ENCODE results near the gene LRTM2.

The LRTM2 gene

GRCh38 chr12:1798641-1799020, 21.7 kb upstream of the LRTM2 start:
- DNase-seq, result no peak

DNA sequence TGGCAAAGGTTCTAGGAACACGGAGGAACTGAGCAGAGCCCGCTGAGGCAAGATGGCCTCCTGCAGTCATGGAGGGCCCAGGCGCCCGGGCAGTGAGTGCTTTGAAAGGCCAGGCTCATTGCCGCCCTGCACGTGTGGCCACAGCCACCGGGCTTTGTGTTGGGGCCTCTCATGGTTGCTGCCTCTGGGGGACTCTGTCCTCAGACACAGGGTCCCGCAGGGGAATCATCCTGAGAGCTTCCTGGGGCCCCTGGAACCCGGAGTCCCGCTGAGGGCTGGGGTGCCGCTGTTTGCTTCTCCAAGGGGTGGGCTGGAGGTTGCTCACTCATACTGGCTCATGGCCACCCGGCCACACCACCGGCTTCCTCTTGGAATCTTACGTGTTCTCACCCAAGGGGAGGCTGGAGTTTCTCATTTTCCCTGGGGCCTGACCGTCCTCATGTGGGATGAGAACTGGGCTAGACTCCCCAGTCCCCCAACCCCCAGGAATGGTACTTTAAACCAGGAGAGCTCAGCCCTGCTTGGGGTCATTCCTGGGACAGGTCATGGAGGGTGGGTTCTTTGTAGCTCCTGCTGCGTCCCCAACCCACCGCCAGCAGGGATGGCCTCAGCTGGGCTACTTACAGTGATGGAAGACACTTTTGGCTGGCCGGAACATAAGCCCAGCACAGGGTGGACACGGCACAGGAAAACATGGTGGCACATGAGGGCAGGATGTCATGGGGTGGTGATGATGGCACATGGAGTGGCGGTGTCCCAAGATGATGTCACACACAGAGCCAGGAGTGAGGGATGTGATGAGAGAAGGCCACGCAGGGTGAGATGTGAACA, 21.1 kb upstream of the LRTM2 start:
- no peak for DNase-seq

DNA sequence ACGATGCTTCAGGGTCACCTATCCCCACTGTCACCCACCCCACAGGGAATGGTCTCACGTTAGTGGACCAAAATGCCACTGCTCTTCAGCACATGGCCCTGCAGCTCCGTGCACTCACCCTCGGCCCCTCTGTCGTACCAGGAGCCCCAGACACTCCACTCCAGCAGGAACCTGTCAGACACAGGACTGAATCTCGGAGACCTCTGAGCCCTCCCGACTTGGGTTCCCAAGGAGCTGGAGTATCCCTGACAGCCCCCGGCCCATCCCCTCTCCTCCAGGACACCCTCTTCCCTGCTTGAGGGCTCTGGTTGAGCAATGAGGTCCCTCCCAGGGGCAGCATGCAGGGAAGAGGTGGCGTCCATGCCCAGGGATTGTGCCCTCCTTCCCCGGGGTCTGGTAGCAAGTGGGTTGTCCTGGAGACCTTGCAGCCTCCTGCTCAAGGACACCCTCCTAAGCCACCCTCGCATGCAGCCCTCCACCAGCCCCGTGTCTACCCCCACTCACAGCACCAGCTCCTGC, 20.4 kb upstream of the LRTM2 start:
- no peak for DNase-seq

- no peak for DNase-seq
Observed at GRCh38 chr12:1800401-1801302, 19.7 kb upstream of the LRTM2 start.

- DNase-seq, result no peak
Observed at GRCh38 chr12:1801303-1801975, 18.9 kb upstream of the LRTM2 start.

GRCh38 chr12:1803736-1804135, 16.6 kb upstream of the LRTM2 start:
- no peak for DNase-seq

GRCh38 chr12:1804545-1805332, 15.6 kb upstream of the LRTM2 start:
- peak; percentile 95 for DNase-seq

DNA sequence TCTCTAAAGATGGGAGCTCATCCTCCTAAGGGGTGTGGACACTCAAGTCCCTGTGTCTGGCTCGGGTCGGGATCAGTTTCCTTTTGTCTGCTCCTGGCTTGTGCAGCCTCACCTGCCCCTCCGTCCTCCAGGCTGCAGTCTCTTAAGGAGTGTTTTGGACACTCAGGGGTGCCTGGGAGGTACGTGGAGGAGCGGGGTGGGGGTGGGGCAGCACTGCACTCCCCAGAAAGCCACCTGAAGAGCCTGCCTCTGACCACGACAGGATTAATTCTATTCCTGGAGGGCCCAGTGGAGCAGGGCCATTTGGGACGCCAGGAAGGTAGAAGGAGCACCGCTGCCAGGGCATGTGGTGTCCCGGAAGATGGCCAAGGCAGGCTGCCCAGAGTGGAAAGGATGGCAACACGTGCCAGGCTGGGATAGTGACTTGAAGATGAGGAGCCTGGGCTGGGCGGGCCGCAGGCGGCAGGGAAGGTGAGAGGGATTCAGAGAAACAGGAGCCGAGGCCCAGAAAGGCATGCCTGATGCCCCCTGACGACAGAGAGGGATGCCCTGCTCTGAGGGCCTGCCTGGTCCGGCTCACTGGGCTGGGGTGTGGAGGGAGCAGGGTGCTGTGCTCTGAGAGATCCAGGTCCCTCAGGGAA, 14.8 kb upstream of the LRTM2 start:
- no peak for DNase-seq

DNA sequence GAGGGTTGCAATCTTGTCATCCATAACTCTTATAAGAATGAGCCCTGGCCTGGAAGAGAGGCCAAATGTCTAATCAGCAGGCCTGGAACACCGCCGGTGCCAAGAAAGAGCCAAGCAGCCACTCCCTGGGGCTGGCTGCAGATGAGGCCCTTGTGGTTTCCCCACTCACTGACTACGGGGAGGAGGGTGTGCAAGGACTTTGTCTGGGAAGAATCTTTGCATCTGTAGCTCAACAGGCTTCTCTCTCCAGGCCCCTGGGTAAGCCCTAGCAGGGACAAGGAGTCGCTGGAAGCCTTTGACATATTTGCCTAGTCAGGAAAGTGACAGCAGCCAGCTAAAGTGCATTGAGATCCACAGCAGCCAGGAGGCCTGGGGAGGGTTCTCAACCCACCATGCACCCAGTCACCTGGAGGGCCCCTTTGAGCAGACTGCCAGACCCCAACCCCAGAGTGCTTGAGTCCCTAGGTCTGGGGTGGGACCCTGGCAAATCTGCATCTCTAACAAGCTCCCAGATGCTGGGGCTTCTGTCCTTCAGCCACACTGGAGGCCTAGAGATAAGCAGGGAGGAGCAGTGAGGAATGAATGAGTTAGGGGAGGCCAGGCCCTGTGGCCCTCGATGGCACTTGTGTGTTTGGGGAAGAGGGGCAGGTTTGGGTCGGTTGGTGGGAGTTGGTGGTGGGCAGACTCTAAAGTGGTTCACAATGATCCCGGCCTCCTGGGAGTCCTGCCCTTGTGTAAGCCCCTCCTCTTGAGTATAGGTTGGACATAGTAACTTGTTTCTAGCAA, 13.9 kb upstream of the LRTM2 start:
- DNase-seq, result no peak

- DNase-seq, result no peak
Observed at GRCh38 chr12:1807087-1807860, 13.1 kb upstream of the LRTM2 start.

GRCh38 chr12:1808036-1808797, 12.1 kb upstream of the LRTM2 start:
- no peak for DNase-seq

DNA sequence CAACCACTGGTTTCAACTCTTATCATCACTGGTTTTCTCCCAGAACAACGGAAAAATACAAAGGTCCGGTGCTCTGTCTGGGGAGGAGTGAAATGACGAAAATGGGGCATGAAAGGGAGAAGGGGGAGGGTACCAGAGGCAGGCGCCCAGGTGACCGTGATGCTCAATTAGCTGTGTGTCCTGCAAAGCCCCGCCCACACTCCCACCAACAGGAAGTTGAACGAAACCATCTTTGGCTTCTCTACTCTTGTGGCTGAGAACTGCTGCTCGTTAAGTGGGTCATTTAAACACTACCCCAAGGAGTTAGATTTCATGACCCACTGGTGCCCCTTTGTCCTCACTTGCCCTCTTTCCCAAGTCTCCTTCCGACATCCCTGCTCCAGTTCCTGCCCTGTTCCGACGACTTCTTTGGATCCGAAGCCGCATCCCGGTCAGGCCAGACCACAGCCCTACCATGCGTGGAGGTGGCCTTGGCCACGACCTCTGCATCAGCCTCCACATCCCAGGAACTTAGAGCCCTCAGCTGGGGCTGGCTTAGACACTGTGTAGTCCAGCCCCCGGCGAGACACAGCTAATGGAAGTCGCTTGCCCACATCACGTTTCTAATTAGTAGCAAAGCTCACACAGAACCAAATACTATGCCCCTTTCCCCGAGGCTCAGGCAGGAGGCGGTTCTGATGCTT, 11.4 kb upstream of the LRTM2 start:
- no peak for DNase-seq

DNA sequence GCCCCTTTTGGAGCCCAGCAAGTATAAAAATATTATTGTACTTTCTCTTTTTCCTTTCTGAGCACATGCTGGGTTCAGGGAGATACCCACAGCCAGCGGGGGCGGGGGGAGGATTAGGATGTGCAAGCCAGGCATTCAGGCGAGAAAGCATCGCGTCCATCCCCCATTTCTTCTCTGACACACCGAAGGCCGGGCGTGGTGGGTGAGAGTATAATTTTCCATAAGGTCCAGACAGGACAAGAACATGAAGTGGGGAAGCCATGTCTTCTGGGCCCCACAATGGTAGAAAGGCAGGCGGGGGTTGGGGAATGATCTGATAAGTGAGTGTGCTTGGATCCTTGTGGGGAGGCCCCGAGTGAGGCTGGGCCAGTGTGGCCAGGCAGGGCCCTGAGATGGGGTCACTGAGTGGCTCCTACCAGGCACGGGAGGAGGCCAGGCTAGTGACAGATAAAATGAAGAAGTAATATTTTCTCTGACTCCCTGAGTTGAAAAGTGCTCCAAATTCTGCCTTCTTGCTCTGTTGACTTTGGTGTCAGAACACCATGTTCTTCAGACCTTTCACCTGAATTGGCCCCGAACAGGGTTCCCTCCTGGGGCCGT, 10.7 kb upstream of the LRTM2 start:
- DNase-seq, result no peak

DNA sequence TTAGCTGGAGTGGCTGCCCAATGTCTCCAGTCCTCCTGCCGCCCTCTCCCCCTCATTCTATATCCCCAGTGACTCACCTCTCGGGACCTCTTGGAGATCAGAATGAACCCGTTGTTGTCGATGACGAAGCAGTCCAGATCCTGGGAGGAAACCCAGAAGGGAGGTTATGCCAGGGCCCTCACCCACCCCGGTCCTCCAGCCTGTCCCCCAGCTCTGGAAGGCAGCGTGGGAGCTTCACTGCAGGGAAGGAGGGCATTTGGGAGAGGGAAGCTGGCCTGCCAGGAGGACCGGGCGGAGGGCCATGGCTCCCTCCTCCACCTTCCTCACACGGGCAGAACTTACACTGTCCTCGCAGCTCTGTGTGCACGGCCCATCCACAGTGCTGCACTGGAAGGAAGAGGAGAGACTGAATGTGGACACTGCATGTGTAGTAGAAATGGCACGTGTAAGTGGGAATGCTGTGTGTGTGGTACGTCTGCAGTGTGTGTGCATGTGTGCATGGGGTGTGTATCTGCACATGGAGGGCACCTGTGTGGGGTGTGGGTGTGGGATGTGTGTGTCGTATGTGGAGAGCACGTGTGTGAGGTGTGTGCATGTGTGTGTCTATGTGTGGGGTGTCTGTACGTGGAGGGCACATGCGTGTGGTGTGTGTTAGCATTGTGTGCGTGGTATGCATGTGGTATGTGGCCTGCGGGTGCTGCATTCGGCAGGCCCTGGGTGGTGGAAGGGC, 10.0 kb upstream of the LRTM2 start:
- DNase-seq, result no peak

- DNase-seq, result no peak
Observed at GRCh38 chr12:1810931-1811280, 9.5 kb upstream of the LRTM2 start.

DNA sequence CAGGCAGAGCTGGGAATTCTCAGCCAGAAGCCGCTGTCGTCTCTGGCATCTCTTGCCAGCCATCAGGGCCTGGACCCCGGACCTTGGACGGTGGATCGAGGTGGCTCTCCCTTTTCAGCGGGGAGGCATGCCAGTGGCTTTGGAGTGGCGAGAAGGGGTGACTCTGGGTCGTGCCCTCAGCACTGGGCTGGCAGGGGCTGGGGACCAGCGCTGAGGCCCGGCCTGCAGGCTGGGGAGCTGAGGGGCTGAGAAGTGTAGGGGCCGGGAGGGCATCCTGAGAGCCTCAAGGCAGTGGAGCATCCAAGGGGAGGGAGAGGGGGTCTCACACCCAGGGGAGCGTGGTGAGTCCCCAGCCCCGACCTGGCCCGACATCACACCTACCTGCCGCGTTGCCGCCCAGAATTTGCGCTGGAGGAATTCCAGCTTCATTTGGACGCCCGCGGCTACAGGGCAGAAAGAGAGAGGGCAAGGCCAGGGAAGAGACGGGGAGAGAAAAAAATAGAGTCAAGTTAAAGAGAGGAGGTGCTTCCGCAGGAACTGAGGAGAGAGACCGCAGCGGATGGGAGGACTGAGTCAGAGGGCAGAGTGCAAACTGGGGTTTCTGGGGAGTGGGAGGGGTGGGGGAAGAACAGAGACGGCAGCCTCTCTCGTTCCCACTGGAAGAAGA, 9.0 kb upstream of the LRTM2 start:
- no peak for DNase-seq

DNA sequence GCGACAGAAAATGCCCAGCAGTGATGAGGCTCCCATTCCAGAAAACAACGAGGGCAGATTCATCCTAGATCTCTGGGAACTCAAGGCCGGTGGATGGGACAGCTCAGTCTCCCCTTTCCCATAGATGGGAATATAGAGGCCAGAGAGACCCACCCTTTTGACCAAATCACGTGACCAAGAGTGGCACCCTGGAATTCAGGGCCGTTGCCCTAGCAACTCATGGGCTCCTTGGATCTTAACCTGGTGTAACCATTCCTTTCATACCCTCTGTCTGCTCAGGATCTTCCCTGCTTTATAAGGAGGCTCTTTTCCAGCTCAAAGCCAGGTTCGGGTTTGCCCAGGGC, 8.4 kb upstream of the LRTM2 start:
- DNase-seq, result no peak

All from NCI-H774 (cell line).